ENCODE measurements around the gene ARRB1. TPM values are rescaled to one million over a fixed set of nuclear protein-coding genes. Genes with fewer than 3 reads are reported as not detected.
"Not testable (repeated sequence)": the region's sequence is repeated elsewhere in the genome, so short reads cannot be mapped to it uniquely, and the experiment has no call there.

Gene ARRB1
- total RNA-seq, 1 donor from 2014 or later: 52.1 TPM

- intact Hi-C loops (cut with micrococcal nuclease): loop anchor here (5.0 kb wide), 1 partner anchor 37 kb away; no protein-coding TSS in a partner anchor
Observed at GRCh38 chr11:75344761-75345454, 6.6 kb downstream of the ARRB1 start.

GRCh38 chr11:75344186-75344585 is 7.3 kb downstream of the ARRB1 start:
- intact Hi-C loops (cut with micrococcal nuclease): loop anchor here (5.0 kb wide), 1 partner anchor 38 kb away; no protein-coding TSS in a partner anchor

DNA sequence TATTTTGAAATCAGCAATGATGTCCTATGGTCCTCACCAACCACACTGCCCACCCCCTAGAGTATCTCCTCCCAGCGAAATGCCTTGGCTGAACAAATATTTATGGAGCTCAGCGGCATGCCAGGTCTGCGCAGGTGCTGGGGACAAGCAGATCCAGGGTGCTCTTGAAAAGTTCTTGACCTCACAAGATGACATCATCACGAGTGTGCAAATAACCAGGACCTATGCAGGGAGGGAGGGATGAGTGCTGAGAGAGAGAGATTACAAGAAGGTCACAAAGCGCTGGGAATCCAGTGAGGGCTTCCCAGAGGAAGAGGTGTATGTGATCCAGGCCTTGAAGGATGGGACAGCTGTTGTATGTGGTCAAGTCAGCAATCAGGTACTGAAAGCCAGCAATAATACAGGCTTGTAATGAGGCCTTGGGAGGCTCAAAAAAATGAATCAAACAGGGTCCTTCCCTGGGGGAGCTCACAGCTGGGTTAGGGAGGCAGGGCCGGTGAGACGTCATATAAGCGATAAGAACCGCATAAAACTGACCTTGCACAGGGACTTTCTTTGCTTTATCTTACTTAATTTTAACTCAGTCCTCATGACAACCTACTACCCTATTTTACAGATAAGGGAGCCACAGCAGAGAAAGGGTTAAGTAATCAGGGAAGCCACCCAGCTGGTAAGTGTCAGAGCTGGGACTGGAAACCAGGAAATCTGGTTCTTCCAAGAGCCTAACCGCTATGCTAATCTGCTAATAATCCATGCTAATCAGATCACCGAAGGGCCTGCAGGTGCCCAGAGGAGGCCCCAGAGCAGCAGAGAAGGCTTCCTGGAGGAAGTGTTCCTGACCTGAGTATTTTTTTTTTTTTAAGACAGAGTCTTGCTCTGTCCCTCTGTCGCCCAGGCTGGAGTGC is 8.2 kb downstream of the ARRB1 start:
- intact Hi-C loops (cut with micrococcal nuclease): loop anchor here (5.0 kb wide), 1 partner anchor 39 kb away; no protein-coding TSS in a partner anchor

GRCh38 chr11:75342231-75342918 is 9.1 kb downstream of the ARRB1 start:
- intact Hi-C loops (cut with micrococcal nuclease): loop anchor here (5.0 kb wide), 1 partner anchor 40 kb away; no protein-coding TSS in a partner anchor

DNA sequence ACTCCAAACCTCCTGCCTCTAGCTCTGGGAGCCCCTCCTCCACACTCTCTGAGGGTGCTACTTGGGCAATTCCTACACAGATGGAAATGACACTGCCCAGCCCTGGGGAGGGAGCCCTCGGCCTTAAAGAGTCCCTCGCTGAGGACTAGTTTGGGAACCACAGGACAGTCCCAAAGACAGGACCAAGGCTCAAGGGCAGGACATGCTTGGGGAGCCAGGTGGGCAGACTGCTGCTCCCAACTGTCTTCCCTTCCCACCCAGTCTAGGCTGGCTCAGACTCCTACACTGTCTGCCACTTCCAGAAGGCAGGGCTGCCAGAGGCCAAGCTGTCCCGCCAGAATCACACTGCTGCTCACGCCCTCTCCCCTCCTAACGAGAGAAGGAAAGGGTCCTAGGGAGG is 9.8 kb downstream of the ARRB1 start:
- intact Hi-C loops (cut with micrococcal nuclease): loop anchor here (5.0 kb wide), 1 partner anchor 41 kb away; no protein-coding TSS in a partner anchor

DNA sequence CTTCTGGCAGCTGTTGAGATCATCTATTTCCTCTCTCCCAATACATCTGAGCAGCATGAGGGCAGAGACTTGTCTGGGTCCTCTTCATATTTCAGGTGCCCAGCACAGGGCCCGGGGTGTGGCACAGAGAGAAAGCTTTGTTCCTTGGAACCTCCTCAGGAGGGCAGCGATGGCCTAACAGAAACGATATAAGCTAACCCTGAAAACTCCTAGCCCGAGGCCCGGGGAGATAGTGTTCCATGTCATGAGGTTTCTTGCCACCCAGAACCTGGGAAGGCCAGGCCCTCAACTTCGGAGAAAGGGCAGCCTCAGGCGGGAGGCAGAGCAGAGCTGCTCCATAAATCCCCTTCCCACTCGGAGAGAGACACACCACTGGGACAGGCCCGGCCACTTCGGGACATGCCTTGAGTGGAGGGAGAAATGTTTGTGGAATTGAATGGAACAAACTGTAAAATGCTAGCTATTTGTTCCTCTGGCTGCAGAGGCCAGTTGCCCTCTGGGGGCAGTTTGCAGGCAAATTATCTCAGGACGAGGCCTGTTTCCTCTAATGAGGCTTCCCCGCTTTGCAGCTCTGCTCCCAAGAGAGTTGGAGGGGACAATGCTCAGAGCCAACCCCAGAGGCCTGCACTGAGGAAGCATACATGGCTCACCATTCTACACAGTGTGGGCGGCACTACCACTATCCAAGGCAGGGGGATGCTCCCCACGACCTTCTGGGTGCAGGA is 11.6 kb downstream of the ARRB1 start:
- intact Hi-C loops (cut with micrococcal nuclease): loop anchor here (1.0 to 5.0 kb wide), 2 partner anchors 11 to 42 kb away; partner anchors contain the start of gene ARRB1

GRCh38 chr11:75338516-75339208 is 12.8 kb downstream of the ARRB1 start:
- intact Hi-C loops (cut with micrococcal nuclease): loop anchor here (1.0 kb wide), 1 partner anchor 9 kb away; no protein-coding TSS in a partner anchor

- intact Hi-C loops (cut with micrococcal nuclease): no loop called here
Observed at GRCh38 chr11:75337195-75337654, 14.2 kb downstream of the ARRB1 start.

GRCh38 chr11:75334976-75335375 is 16.5 kb downstream of the ARRB1 start:
- intact Hi-C loops (cut with micrococcal nuclease): no loop called here

GRCh38 chr11:75334402-75334891 is 17.0 kb downstream of the ARRB1 start:
- intact Hi-C loops (cut with micrococcal nuclease): no loop called here

DNA sequence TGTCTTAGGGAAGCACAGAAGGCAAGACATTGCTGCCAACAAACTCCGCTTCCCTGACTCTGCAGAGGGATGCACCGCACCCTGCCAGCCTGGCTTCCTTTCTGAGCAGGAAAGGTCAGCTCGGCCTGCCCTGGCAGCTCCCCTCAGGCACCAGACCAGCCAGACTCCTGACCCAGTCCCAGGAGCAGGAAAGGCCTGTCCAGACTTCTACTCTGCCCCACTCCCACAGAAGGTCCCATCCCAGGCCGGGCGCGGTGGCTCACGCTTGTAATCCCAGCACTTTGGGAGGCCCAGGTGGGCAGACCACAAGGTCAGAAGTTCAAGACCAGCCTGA is 17.7 kb downstream of the ARRB1 start:
- intact Hi-C loops (cut with micrococcal nuclease): no loop called here

DNA sequence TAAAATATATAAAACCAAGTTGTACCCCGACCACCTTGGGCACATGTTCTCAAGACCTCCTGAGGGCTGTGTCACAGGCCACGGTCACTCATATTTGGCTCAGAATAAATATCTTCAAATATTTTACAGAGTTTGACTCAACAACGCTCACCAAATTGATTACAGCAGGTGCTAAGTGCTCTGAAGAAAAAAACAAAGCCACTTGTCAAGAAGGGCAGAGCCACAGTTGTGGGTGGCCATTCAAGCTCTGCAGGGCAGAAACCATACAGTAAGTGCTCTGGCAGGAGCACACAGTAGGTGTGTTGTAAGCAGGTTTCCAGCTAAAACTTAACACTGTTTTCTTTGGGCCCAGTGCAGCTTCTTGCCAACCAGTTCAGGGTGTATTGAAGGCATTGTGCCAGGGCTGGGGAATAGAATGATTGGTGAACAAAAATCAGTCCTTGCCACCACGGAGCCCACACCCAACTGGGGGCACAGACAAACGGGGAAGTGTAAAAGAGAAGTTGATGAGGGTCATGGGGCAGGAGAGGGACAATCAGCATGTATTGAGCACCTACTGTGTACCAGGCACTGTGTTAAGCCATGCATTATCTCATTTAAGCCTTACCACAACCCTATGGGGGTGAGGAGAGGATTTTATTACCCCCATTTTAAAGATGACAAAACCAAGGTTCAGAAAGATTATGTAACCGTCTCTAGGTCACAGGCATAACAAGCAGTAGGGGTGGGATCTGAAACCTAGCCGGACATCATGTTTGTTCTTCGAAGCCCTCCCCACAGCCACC is 18.2 kb downstream of the ARRB1 start:
- intact Hi-C loops (cut with micrococcal nuclease): no loop called here

- intact Hi-C loops (cut with micrococcal nuclease): not testable (repeated sequence)
Observed at GRCh38 chr11:75331761-75332160, 19.7 kb downstream of the ARRB1 start.

- intact Hi-C loops (cut with micrococcal nuclease): not testable (repeated sequence)
Observed at GRCh38 chr11:75331304-75331703, 20.2 kb downstream of the ARRB1 start.

- intact Hi-C loops (cut with micrococcal nuclease): not testable (repeated sequence)
Observed at GRCh38 chr11:75330886-75331285, 20.6 kb downstream of the ARRB1 start.

GRCh38 chr11:75330291-75330690 is 21.2 kb downstream of the ARRB1 start:
- intact Hi-C loops (cut with micrococcal nuclease): no loop called here

- intact Hi-C loops (cut with micrococcal nuclease): loop anchor here (1.0 to 5.0 kb wide), 6 partner anchors 10 to 60 kb away; no protein-coding TSS in a partner anchor
Observed at GRCh38 chr11:75328426-75329277, 22.8 kb downstream of the ARRB1 start.

DNA sequence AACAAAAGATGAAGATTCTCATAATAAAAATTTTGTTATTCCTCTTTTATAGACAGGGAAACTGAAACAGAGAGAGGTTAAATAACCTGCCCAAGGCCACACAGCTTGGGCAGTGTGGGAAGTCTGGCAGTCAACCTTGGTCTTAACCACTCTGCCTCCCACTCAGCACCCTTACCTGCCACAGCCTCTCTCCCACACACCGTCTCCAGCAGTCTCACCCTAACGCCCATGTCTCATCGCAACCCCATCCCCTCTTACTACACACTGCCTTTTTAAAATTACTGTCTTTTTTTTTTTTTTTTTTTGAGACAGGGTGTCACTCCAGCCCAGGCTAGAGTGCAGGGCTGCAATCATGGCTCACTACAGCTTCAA is 25.0 kb downstream of the ARRB1 start:
- intact Hi-C loops (cut with micrococcal nuclease): loop anchor here (5.0 kb wide), 1 partner anchor 41 kb away; no protein-coding TSS in a partner anchor
